Gastroesophageal sphincter (tissue), 3 donors: Measurements from ENCODE around the gene KRTAP10-11.

Experiments used
- CTCF ChIP-seq, 4 experiments: fragments of 200-600 bp in 2 of 4; fragments of 450-650 bp in 2 of 4; sonication (generic) in 1 of 4; IDR thresholded peaks; one replicate each; pipeline ENCODE4 v1.5.1; 2017 to 2019; ENCODE audit warnings: antibody characterized with exemption in 4 of 4, mild to moderate bottlenecking in 2 of 4, moderate library complexity in 2 of 4
- EP300 ChIP-seq: sonication (generic); formaldehyde crosslinking; IDR thresholded peaks from one replicate; pipeline ENCODE4 v1.6.1; 2017; ENCODE audit warnings: antibody characterized with exemption, mild to moderate bottlenecking
- POLR2AphosphoS5 ChIP-seq: sonication (generic); formaldehyde crosslinking; IDR thresholded peaks from one replicate; pipeline ENCODE4 v1.6.1; 2017; ENCODE audit warnings: antibody characterized with exemption

GRCh38 chr21:44612669-44613229, 33.5 kb upstream of the KRTAP10-11 start:
- TF ChIP-seq EP300 (no peak), CTCF (IDR thresholded peaks at IDR 0.05) (no peak), POLR2AphosphoS5 (no peak)
